RWPE1 (cell line): Measurements from ENCODE around the gene LGR6.

ENCODE experiments used
- CTCF ChIA-PET: fragments of 350-600 bp; sonication (Branson Sonifier 250); formaldehyde crosslinking; extraction: SDS; loops from one replicate; lab custom pipeline; 2021; lab: Yijun Ruan, JAX
- POLR2A ChIA-PET: fragments of 400-600 bp; formaldehyde crosslinking; extraction: SDS; loops from one replicate; lab custom pipeline; 2020; ENCODE audit warnings: antibody characterized with exemption; ENCODE audit not compliant: low non-redundant PET; lab: Yijun Ruan, JAX
- DNase-seq: peaks from one replicate; pipeline ENCODE4 v3.0.0; 2012; ENCODE audit warnings: low spot score
- H3K27ac ChIP-seq: fragments of 450-650 bp; 2 replicates; pipeline ENCODE4 v1.5.1; 2017
- TF ChIP-seq, protein P1 (sequence below): fragments of 450-650 bp; conservative IDR thresholded peaks from 2 replicates; pipeline ENCODE4 v1.5.1; 2017; ENCODE audit warnings: low read depth, mild to moderate bottlenecking

Gene LGR6

DNA sequence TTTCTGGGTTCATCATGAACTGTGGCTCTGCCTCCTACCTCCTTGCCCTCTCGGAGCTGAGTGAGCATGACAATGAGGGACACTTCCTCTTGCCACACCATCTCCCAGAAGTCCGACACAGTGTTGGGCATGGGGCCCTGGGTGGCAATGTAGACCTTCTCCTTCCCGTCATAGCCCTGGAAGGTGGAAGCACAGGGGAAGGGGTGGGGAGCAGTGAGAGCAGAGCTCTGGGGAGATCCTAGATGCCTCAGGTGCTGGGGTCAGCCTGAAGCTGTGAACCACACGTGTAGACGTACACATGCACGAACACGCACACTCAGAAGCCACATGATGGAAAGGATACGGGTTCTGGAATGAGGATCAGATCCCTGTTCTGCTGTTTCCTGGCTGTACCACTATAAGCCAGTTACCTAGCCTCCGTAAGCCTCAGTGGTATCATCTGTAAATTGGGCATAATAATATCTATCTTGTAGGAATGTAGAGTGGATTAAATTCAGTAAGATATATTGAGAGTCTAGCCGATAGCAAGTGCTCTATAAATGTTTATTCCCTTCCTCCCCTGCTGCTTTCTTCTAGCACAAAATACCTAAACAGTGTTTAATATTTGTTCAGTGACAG is 39.3 kb upstream of the LGR6 start:
- DNase-seq = no peak
- CTCF ChIA-PET = interaction anchor here (0.5 to 1.3 kb wide), 7 partner anchors 8 to 1247 kb away, joined by 3 to 6 read pairs (median 3); partner anchors contain the start of gene LGR6
- TF ChIP-seq, protein P1, sequence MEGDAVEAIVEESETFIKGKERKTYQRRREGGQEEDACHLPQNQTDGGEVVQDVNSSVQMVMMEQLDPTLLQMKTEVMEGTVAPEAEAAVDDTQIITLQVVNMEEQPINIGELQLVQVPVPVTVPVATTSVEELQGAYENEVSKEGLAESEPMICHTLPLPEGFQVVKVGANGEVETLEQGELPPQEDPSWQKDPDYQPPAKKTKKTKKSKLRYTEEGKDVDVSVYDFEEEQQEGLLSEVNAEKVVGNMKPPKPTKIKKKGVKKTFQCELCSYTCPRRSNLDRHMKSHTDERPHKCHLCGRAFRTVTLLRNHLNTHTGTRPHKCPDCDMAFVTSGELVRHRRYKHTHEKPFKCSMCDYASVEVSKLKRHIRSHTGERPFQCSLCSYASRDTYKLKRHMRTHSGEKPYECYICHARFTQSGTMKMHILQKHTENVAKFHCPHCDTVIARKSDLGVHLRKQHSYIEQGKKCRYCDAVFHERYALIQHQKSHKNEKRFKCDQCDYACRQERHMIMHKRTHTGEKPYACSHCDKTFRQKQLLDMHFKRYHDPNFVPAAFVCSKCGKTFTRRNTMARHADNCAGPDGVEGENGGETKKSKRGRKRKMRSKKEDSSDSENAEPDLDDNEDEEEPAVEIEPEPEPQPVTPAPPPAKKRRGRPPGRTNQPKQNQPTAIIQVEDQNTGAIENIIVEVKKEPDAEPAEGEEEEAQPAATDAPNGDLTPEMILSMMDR = no peak
- POLR2A ChIA-PET = no interaction called here
- no peak overlapping the region for H3K27ac ChIP-seq

DNA sequence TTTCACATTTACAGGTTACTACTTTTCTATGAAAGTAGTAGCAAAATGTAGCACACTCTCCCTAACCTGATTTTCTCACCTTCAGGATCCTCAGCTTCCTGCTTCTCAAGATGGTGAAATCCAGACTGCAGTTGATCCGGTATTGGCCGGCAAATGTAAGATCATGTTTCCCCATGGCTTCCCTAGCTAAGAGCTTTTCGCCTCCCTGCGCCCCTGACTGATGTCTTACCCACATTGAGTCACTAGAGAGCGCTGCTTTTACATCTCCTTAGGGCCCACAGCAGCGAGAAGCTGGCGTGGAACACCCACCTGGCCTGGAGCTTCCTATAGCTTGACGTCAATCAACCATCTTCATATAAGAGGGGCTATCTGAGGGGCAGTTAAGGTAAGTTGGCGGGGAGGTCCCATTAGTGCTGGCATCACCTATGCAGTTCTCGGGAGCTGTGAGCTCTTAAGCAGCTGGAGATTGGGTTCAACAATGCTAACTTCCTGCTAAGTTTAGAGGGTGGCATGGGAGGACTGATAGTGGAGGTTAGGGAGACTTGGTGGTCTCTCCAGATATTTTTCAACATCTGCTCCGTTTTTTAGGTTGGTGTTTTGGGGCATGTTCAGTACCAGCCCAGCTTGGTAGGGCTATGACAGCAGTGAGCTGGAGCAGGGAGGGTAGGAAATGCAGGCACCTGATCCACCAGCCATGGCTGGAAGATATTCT is 38.7 kb upstream of the LGR6 start:
- no peak overlapping the region for H3K27ac ChIP-seq
- TF ChIP-seq, protein P1 = 0 out of 2 replicates have a peak, but pooled peaks have one; percentile 6
- ChIA-PET POLR2A (no interaction called here), CTCF (interaction anchor here (0.6 to 1.3 kb wide), 5 partner anchors 16 to 566 kb away, joined by 3 to 6 read pairs (median 3); partner anchors contain the start of gene LGR6)
- no peak for DNase-seq

DNA sequence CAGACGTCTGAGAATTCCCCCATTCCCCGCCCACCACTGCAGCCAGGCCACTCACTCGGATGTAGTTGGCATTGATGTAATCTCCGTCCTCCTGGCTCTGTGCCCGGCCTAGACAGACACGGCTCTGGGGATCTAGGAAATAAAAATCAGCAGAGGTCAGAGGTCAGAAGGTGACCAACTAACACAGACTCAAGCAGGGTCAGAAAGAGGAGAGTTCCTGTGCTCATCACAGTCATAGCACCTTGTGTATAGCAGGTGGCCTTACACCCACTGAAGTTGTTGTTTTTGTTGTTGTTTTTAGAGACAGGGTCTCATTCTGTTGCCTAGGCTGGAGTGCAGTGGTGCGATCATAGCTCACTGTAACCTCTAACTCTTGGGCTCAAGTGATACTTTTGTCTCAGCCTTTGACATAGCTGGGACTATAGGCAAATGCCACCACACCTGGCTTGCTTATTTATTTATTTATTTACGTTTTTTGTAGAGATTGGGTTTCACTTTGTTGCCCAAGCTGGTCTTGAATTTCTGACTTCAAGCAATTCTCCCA is 38.0 kb upstream of the LGR6 start:
- CTCF ChIA-PET = interaction anchor here (0.6 to 1.1 kb wide), 2 partner anchors 20 to 219 kb away, joined by 3 to 4 read pairs; no protein-coding TSS in a partner anchor
- POLR2A ChIA-PET = no interaction called here
- TF ChIP-seq, protein P1 = no peak
- DNase-seq = peak; percentile 41
- no peak overlapping the region for H3K27ac ChIP-seq

DNA sequence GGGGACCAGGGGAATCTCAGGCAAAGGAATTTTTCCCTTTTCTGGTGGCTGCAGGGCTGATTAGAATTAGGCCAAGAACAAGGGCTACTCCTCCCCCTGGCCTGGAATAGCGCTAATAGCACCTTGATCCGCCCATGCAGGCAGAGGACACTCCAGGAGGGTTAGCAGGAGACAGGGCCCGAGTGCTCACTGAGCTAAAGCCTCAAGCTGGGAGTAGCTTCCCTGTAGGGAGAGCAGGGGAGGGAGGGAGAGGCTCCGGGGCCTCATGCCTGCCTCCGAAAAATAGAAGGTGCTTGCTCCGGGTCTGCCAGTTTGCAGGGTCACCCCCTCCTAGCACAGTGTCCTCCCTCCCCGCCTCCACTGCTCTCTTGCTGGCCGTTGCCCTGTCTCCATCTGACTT is 37.0 kb upstream of the LGR6 start:
- ChIA-PET POLR2A (no interaction called here), CTCF (interaction anchor here (0.6 kb wide), 1 partner anchor 11 kb away, joined by 3 read pairs; no protein-coding TSS in a partner anchor)
- no peak for DNase-seq
- TF ChIP-seq, protein P1 = no peak
- H3K27ac ChIP-seq = no peak overlapping the region

DNA sequence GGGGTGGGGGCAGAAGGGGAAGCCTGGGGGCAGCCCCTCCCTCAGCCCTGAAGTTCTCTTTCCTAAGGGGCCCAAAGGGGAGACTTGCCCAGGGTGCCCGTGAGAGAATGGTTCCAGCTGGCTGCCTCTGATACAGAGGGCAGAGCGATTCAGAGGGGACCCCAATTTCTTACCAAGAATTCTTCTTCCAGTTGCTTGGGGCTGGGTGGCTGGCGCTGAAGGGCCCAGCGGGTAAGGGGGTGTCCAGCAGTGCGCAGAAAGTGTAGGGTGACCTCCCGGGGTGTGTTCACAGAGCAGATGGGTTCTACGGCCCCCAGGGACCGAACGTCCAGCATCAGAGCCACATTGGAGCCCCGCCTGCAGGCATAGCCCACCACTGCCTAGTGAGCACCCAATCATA is 35.7 kb upstream of the LGR6 start:
- H3K27ac ChIP-seq = no peak overlapping the region
- DNase-seq = no peak
- ChIA-PET CTCF (no interaction called here), POLR2A (no interaction called here)
- TF ChIP-seq, protein P1 = no peak

DNA sequence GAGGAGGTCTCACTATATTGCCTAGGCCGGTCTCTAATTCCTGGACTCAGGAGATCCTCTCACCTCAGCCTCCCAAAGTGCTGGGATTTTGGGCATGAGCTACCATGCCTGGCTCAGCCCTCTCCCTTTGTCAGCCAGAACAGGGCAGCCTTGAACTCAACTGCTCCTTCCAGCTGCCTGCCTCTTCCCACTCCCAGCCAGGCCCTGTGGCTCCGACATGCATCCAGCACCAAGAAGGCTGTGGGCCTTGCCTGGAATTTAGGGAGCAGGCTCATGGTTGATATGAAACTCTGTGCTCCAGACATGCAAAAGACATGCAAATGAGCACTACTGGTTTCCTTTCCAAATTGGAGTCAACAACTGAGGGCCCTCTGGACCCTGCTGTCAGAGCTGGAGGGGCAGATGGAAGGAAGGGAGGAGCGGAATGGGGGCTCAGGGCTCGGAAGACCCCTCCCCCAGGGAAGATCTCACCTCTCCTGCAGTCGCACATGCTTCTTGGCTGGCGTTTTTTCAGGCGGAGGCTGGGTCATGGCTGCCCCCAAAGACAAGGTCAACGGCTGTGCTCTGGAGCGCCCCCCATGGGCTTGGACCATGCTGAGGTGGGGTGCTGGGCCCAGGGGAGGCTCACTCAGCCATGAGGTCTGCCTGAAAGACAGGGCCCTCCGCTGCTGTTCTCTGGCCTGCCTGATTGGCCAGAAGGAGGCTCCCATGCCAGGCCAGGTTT is 34.6 kb upstream of the LGR6 start:
- POLR2A ChIA-PET = no interaction called here
- no peak overlapping the region for H3K27ac ChIP-seq
- DNase-seq = no peak
- CTCF ChIA-PET = interaction anchor here (0.7 kb wide), 1 partner anchor 52 kb away, joined by 4 read pairs; no protein-coding TSS in a partner anchor
- TF ChIP-seq, protein P1 = no peak
